ENCODE results near the gene YIPF2. TPM values are rescaled to one million over a fixed set of nuclear protein-coding genes. Genes with fewer than 3 reads are reported as not detected.

Gene YIPF2
- polyA plus RNA-seq, 1 experiment = 138 TPM

DNA sequence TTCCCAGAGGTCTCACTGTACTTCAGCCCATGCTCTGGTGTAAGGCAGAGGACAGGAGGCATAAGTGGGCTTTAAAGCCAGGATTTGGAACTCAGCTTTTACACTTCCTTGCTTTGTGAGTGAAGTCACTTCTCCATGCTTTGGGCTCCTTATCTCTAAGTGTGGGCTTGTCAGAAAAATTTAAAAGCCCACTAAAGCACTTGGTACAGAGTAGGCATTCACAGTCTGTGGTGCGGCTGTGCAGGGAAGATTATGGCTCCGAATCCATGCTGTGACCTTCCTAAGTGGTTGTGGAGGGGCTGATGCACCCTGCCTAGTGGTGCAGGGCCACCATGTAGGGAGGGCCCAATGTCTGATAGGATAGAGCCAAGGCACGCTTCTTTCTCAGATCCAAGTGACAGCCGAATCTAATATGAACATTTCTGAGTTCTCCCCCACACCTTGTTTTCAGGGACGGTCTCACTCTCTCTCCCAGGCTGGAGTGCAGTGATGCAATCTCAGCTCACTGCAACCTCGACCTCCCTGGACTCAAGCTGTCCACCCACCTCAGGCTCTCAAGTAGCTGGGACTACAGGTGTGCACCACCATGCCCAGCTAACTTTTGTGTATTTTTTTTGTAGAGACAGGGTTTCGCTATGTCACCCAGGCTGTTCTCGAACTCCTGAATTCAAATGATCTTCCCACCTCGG lies 7.1 kb upstream of the YIPF2 start:
- Histone ChIP-seq H3K27me3 (ENCODE audit: control insufficient read depth, insufficient read depth, low read length) (no peaks in the 10 kb centered on the region), H3K36me3 (ENCODE audit: control insufficient read depth, insufficient read depth, low read length) (no peaks in the 10 kb centered on the region), H3K4me3 (ENCODE audit: low read depth, low read length) (no peak overlapping the region)
- ChIA-PET CTCF (interaction anchor here (0.6 to 2.1 kb wide), 13 partner anchors 9 to 153 kb away, joined by 3 to 14 read pairs (median 5); partner anchors contain the start of genes CARM1 and LDLR), POLR2A (no interaction called here)
- no peak for DNase-seq (ENCODE audit: low read depth)
- TF ChIP-seq, protein P1, sequence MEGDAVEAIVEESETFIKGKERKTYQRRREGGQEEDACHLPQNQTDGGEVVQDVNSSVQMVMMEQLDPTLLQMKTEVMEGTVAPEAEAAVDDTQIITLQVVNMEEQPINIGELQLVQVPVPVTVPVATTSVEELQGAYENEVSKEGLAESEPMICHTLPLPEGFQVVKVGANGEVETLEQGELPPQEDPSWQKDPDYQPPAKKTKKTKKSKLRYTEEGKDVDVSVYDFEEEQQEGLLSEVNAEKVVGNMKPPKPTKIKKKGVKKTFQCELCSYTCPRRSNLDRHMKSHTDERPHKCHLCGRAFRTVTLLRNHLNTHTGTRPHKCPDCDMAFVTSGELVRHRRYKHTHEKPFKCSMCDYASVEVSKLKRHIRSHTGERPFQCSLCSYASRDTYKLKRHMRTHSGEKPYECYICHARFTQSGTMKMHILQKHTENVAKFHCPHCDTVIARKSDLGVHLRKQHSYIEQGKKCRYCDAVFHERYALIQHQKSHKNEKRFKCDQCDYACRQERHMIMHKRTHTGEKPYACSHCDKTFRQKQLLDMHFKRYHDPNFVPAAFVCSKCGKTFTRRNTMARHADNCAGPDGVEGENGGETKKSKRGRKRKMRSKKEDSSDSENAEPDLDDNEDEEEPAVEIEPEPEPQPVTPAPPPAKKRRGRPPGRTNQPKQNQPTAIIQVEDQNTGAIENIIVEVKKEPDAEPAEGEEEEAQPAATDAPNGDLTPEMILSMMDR (IDR thresholded peaks at IDR 0.05; ENCODE audit: insufficient read depth, low read depth, low read length) = no peak

DNA sequence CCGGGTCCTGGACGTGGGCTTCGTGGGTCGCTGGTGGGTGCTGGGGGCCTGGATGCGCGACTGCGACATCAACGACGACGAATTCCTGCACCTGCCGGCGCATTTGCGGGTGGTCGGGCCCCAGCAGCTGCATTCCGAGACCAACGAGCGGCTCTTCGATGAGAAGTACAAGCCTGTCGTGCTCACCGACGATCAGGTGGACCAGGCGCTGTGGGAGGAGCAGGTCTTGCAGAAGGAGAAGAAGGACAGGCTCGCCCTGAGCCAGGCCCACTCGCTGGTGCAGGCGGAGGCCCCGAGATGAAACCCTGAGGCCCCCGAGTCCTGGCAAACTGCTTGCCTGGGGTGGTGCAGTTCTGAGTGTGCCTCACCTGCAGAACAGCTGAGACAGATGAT lies 959 bp upstream of the YIPF2 start:
- DNase-seq (ENCODE audit: low read depth) = no peak
- peaks cover 11% of the 10 kb centered on the region for H3K36me3 ChIP-seq (ENCODE audit: control insufficient read depth, insufficient read depth, low read length)
- TF ChIP-seq, protein P1 (IDR thresholded peaks at IDR 0.05; ENCODE audit: insufficient read depth, low read depth, low read length) = no peak
- no peaks in the 10 kb centered on the region for H3K27me3 ChIP-seq (ENCODE audit: control insufficient read depth, insufficient read depth, low read length)
- POLR2A ChIA-PET = no interaction called here
- CTCF ChIA-PET = interaction anchor here (1.5 to 4.7 kb wide), 3 partner anchors 12 to 107 kb away, joined by 4 to 41 read pairs (median 5); no protein-coding TSS in a partner anchor
- peak overlapping the region; percentile 94 for H3K4me3 ChIP-seq (ENCODE audit: low read depth, low read length)

DNA sequence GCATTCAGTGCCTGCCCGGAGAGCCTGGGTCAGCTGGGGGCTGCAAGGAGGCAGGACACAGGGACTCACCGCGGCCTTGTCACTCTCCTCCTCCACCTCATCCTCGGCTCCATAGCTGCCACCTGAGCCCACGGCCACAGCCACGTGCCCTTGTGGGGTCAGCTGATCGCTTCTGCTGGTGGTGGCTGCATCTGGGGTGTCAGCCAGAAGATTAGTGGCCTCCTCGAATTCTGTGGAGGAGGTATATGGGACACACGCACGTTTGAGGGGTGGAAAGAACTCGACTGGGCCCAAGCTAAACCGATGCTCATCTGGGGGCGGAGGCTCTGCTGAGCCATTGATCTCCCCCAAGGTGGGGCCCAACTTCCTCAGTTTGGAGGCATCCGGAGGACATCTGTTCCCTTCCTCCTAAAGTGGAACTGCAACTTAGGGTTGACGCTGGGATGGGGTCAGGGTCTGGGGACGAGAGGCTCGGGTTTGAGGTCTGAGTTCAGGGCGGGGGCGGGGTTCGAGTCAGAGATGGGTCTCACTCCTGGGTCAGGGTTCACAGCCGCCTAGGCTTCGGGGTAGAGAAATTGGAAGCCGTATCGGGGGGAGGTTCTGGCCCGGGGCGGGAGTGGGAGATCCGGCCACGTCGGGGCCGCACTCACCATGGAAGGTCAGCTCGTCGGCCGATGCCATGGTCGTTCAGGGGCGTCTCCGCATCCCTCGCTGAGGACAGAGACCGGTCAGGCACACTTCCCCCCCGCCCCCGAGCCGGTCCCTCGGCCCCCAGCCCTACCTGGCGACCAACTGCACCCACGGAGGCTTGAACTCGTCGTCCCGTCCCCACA lies 493 bp downstream of the YIPF2 start:
- ChIA-PET CTCF (interaction anchor here (0.8 to 1.1 kb wide), 2 partner anchors 56 to 62 kb away, joined by 4 to 5 read pairs; partner anchors contain the start of gene CARM1), POLR2A (no interaction called here)
- TF ChIP-seq, protein P1 (IDR thresholded peaks at IDR 0.05; ENCODE audit: insufficient read depth, low read depth, low read length) = no peak
- no peaks in the 10 kb centered on the region for H3K27me3 ChIP-seq (ENCODE audit: control insufficient read depth, insufficient read depth, low read length)
- peaks cover 23% of the 10 kb centered on the region for H3K36me3 ChIP-seq (ENCODE audit: control insufficient read depth, insufficient read depth, low read length)
- no peak for DNase-seq (ENCODE audit: low read depth)
- peak overlapping the region; percentile 94 for H3K4me3 ChIP-seq (ENCODE audit: low read depth, low read length)

DNA sequence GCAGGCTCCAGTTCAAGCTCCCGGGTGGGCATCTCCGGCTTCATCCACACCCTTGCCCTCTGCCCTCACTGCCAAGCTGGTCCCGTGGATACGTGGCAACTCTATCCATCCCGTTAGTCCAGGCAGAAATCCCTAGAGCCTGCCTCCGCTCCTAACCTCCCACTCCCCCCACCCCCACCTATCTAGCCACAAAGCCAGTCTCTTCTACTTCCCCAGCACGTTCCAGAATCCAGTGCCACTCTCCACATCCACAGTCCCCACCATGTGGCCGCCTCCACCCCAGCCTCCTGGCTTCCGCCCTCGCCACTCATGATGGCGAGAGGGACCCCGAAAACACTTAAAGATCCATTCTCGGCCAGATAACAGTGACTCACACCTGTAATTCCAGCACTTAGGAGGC lies 3.8 kb downstream of the YIPF2 start:
- no peaks in the 10 kb centered on the region for H3K27me3 ChIP-seq (ENCODE audit: control insufficient read depth, insufficient read depth, low read length)
- H3K4me3 ChIP-seq (ENCODE audit: low read depth, low read length) = no peak overlapping the region
- no peak for DNase-seq (ENCODE audit: low read depth)
- ChIA-PET CTCF (interaction anchor here (1.4 kb wide), 1 partner anchor 9 kb away, joined by 5 read pairs; no protein-coding TSS in a partner anchor), POLR2A (no interaction called here)
- H3K36me3 ChIP-seq (ENCODE audit: control insufficient read depth, insufficient read depth, low read length) = peaks cover 43% of the 10 kb centered on the region
- TF ChIP-seq, protein P1 (IDR thresholded peaks at IDR 0.05; ENCODE audit: insufficient read depth, low read depth, low read length) = no peak

Measured in BJ (cell line).